NCI-H82 treated with DMSO at 0.1 percent for 48 hours (cell line): ENCODE data around the gene XIRP1.
"Not testable (repeated sequence)": the region's sequence is repeated elsewhere in the genome, so short reads cannot be mapped to it uniquely, and the experiment has no call there.

Source experiments
- DNase-seq: peaks from one replicate; lab custom pipeline; 2025; ENCODE audit not compliant: unreplicated experiment; lab: John Stamatoyannopoulos, UW

The XIRP1 gene

DNA sequence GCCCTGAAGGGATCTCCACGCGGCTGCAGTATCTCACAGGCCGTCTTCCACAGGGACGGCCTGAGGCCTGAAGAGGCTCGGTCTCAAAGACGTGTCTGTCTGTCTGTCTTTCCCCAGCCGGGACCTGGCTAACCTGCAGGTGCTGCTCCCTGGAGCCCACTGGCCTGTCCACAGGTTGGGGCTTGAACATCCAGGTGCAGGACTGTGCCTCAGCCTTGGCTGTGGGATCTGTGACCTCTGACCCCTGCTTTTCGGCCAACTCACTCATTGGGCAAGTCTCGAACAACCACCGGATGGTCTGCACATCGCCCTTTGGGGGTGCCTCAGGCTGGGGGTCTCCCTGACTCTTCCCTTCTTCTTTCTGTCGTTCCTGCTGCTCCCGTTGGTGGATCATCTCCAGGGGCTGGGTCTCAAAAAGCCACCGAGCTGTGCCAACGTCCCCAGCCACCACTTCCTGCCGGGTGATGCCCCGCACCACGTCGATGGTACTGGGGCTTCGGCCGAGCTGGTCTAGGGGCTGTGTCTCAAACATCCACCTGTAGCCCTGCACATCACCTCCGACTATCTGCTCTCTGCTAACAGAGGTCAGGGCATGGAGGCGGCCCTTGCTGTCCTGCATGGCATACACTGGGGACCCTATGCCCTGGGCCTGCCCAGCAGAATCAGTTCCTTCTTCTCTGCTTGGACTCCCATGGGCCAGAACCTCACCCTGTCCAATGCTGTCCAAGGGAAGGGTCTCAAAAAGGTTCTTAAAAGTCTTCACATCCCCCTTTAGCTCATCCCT lies 4.8 kb downstream of the XIRP1 start:
- DNase-seq: no peak

GRCh38 chr3:39186692-39187151 lies 5.7 kb downstream of the XIRP1 start:
- DNase-seq: no peak

GRCh38 chr3:39185959-39186691 lies 6.3 kb downstream of the XIRP1 start:
- no peak for DNase-seq

- no peak for DNase-seq
Observed at GRCh38 chr3:39185326-39185958, 7.0 kb downstream of the XIRP1 start.

DNA sequence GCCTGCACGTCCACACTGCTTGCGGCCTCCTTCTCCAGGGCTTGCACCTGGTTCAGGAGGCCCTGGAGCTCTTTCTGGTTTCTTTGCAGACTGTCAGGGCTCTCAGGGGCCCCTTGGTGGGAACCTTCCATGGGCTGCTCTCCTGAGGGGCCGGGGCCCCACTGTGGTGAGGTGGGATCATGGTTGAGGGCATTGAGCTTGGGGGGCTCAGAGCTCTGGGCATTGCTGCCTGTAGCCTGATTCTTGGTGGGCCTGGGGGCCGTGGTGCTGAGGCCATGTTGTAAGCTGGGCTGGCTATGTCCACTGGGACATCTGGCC lies 7.5 kb downstream of the XIRP1 start:
- no peak for DNase-seq

- no peak for DNase-seq
Observed at GRCh38 chr3:39184081-39184967, 8.1 kb downstream of the XIRP1 start.

GRCh38 chr3:39183211-39184080 lies 8.9 kb downstream of the XIRP1 start:
- peak; percentile 28 for DNase-seq

DNA sequence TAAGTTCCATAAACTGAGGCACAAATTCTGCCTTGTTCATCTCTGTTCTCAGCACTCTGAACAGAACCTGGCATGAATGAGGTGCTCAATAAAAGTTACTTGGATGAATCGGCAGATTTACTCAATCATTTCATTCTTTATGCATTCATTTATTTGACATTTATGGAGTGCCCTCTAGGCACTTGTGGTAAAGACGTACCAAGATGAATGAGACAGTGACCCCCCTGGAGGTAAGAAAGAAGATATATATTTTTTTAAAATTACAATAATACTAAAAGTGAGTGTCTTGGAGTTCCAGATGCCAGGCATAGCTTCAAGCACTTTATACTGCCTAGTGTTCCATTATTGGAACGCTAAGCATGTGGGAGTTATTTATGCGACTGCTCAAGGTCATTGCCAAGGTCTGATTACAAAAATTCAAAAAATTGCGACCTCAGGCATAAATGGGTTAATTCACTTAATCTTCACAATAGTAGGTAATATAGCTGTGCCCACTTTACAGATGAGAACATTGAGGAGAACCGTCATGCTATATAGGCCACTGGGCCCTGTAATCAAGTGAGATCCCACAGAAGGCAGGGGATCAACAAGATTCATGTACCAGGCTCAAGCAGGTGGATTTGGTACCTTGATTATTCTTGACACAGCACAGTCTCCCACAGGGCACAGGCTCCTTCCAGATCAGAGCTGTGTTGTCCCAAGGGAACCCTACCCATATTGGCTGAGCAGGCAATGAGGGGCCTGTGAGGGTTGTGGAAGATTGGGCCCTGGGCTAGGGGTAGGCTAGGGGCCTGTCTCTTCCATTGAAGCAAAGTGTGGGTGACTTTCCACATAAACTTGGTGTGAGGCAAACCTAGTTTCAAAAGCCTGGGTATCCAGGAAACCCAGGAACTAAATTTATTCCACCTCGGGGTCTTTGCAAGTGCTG lies 10.7 kb downstream of the XIRP1 start:
- DNase-seq: no peak

GRCh38 chr3:39180546-39181346 lies 11.6 kb downstream of the XIRP1 start:
- peak; percentile 72 for DNase-seq

DNA sequence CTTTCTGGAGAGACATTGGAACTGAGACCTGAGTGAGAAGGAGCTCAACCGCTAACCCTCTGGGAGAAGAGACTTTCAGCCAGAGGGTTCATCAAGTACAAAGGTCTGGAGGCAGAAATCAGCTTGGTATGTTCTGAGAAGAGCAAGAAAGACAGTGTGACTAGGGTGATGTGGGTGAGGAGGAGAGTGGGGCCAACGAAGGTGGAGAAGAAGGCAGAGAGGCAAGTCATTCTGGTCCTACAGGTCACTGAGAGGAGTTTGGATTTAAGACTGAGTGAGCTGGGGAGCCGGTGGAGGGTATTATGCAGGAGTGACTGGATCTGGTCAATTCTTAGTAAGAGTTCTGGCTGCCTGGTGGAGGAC lies 12.2 kb downstream of the XIRP1 start:
- DNase-seq: no peak

- no peak for DNase-seq
Observed at GRCh38 chr3:39178553-39178952, 13.8 kb downstream of the XIRP1 start.

GRCh38 chr3:39177708-39178332 lies 14.6 kb downstream of the XIRP1 start:
- DNase-seq: no peak

- no peak for DNase-seq
Observed at GRCh38 chr3:39176025-39176714, 16.2 kb downstream of the XIRP1 start.

DNA sequence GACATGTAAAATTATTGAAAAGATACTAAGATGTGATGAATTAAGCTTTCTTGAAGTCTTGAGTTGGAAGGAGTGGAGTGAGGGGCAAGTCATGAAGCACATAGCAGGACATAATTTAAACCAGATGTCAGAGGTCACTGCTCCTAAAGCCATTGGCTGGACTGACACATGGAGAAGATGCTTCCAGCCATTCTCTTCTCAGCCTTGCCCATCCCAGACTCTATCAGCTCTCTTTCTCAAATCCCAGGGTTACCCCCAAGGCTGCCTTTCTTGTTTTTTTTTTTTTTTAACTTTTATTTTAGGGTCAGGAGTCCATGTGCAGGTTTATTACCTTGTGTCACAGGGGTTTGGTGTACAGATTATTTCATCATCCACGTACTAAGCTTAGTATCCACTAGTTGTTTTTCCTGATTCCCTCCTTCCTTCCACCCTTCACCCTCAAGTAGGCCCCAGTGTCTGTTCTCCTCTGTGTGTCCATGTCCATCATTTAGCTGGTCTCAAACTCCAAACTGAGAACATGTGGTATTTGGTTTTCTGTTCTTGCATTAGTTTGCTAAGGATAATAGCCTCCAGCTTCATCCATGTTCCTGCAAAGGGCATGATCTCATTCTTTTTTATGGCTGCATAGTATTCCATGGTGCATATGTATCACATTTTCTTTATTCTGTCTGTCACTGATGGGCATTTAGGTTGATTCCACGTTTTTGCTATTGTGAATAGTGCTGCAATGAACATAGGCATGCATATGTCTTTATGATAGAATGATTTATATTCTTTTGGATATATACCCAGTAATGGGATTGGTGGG lies 18.9 kb downstream of the XIRP1 start:
- DNase-seq: no peak

DNA sequence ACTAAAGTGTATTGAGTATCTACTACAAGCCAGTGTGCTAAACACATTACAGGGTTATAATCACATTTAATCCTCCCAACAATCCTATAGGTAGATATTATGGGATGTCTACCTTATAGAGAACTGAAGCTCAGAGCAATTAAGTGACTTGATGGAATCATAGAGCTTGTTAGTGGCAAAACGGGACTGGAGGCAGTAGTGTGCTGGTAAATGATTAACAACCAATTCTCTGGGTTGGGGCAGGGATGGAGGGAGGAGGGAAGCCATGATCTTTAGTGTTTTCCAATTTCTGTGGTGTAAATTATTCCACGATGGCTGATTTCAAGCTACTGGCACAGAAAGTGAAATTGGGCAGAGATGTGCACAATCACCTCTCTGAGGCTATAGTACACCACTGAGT lies 20.5 kb downstream of the XIRP1 start:
- DNase-seq: peak; percentile 26

- not testable (repeated sequence) for DNase-seq
Observed at GRCh38 chr3:39170877-39171276, 21.5 kb downstream of the XIRP1 start.
